DOHH2 (cell line): ENCODE results near the gene TRPM5.
A peak's percentile ranks its signal among the peaks of the same experiment; 100 is the strongest.

Experiments used
- H3F3A ChIP-seq: fragments of 200-600 bp; sonication (generic), shearing (Covaris generic); 2 replicates; pipeline ENCODE4 v1.6.0; 2016; ENCODE audit warnings: antibody characterized with exemption, mild to moderate bottlenecking; ENCODE audit not compliant: control insufficient read depth, insufficient read depth
- H3K27ac ChIP-seq: fragments of 200-600 bp; sonication (generic); 2 replicates; pipeline ENCODE4 v1.5.1; 2014; ENCODE audit warnings: low read depth, mild to moderate bottlenecking, low read length, moderate library complexity
- H3K27me3 ChIP-seq: fragments of 200-600 bp; sonication (generic); 2 replicates; pipeline ENCODE4 v1.6.1; 2014; ENCODE audit warnings: mild to moderate bottlenecking, low read length, mixed read lengths; ENCODE audit not compliant: control insufficient read depth
- H3K36me3 ChIP-seq: fragments of 200-600 bp; sonication (generic); 2 replicates; pipeline ENCODE4 v1.6.1; 2014; ENCODE audit warnings: mild to moderate bottlenecking, low read length, moderate library complexity, mixed read lengths; ENCODE audit not compliant: control insufficient read depth
- H3K4me1 ChIP-seq: fragments of 200-600 bp; sonication (generic); 2 replicates; pipeline ENCODE4 v1.6.1; 2014; ENCODE audit warnings: mild to moderate bottlenecking, low read length, mixed read lengths; ENCODE audit not compliant: control insufficient read depth
- H3K4me2 ChIP-seq: fragments of 200-600 bp; sonication (generic); 2 replicates; pipeline ENCODE4 v1.6.0; 2014; ENCODE audit warnings: mild to moderate bottlenecking, low read length, moderate library complexity
- H3K4me3 ChIP-seq: fragments of 200-600 bp; sonication (generic); 2 replicates; pipeline ENCODE4 v1.5.1; 2014; ENCODE audit warnings: mild to moderate bottlenecking, low read length, mixed read lengths
- H3K79me2 ChIP-seq: fragments of 200-600 bp; sonication (generic); 2 replicates; pipeline ENCODE4 v1.6.1; 2014; ENCODE audit warnings: mild to moderate bottlenecking, low read length, mixed read lengths; ENCODE audit not compliant: control insufficient read depth
- H3K9me2 ChIP-seq: fragments of 200-600 bp; sonication (generic); replicated peaks from 2 replicates; pipeline ENCODE4 v1.6.1; 2014; ENCODE audit warnings: mild to moderate bottlenecking, low read length, mixed read lengths; ENCODE audit not compliant: control insufficient read depth
- H3K9me3 ChIP-seq: fragments of 200-600 bp; sonication (generic); 2 replicates; pipeline ENCODE4 v1.6.1; 2014; ENCODE audit warnings: antibody characterized with exemption, low read length, mixed read lengths; ENCODE audit not compliant: control insufficient read depth, insufficient read depth
- H4K20me1 ChIP-seq: fragments of 200-600 bp; sonication (generic); 2 replicates; pipeline ENCODE4 v1.6.0; 2014; ENCODE audit warnings: low read depth, mild to moderate bottlenecking, antibody characterized with exemption, low read length, moderate library complexity; ENCODE audit not compliant: control insufficient read depth, insufficient read depth
- EZH2phosphoT487 ChIP-seq: fragments of 200-600 bp; sonication (generic); IDR thresholded peaks from 2 replicates; pipeline ENCODE4 v1.6.1; 2017; ENCODE audit warnings: borderline replicate concordance, mild to moderate bottlenecking, antibody characterized with exemption, low read length, moderate library complexity, mixed read lengths
- TF ChIP-seq, protein P1 (sequence below): fragments of 200-600 bp; sonication (generic); IDR thresholded peaks from one replicate; pipeline ENCODE4 v1.5.1; 2014; ENCODE audit warnings: antibody characterized with exemption, mild to moderate bottlenecking, low read depth, low read length; ENCODE audit not compliant: poor library complexity, severe bottlenecking

TRPM5 gene

DNA sequence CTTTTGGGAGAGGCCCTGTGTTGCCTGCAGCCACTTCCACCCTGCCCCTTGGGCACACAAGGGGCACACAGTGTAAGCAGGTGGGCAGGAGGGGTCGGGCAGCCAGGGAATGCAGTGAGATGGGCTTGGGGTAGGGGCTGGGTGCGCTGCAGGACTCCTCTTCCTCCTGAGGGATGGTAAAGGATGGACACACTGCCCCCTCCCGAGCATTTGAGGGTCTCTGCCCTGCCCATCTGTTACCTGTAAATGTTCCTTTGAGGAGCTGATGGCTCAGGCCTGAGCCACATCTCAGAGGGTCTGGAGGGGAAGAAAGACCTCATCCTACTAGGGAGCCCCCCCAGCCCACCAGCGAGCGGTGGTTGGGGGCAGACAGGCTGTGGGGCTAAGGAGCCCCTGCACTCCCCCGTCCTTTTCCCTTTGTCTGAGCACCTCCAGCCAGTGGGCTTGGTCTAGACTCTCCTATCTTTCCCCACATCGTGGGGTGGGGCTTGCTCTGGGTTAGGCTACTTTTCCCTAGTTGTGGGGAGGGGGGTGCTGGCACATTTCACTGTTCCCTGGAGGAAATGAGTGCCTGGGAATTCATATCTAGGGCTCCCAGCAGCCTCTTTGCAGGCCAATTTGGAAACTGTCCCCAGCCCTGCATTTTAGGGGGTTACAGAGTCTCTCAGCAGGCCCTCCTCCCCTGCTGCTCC lies 45.5 kb downstream of the TRPM5 start:
- Histone ChIP-seq H4K20me1 (no peaks in the 10 kb centered on the region), H3K4me3 (peak overlapping the region; percentile 90), H3F3A (peaks cover 28% of the 10 kb centered on the region), H3K4me1 (peaks cover 68% of the 10 kb centered on the region), H3K36me3 (peaks cover 82% of the 10 kb centered on the region), H3K79me2 (peaks cover 50% of the 10 kb centered on the region), H3K27ac (peak overlapping the region; percentile 82), H3K4me2 (peak overlapping the region; percentile 80), H3K27me3 (no peaks in the 10 kb centered on the region), H3K9me3 (no peaks in the 10 kb centered on the region), H3K9me2 (no peaks in the 10 kb centered on the region)
- TF ChIP-seq, protein P1, sequence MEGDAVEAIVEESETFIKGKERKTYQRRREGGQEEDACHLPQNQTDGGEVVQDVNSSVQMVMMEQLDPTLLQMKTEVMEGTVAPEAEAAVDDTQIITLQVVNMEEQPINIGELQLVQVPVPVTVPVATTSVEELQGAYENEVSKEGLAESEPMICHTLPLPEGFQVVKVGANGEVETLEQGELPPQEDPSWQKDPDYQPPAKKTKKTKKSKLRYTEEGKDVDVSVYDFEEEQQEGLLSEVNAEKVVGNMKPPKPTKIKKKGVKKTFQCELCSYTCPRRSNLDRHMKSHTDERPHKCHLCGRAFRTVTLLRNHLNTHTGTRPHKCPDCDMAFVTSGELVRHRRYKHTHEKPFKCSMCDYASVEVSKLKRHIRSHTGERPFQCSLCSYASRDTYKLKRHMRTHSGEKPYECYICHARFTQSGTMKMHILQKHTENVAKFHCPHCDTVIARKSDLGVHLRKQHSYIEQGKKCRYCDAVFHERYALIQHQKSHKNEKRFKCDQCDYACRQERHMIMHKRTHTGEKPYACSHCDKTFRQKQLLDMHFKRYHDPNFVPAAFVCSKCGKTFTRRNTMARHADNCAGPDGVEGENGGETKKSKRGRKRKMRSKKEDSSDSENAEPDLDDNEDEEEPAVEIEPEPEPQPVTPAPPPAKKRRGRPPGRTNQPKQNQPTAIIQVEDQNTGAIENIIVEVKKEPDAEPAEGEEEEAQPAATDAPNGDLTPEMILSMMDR = peak; percentile 68
- no peak for TF ChIP-seq EZH2phosphoT487

DNA sequence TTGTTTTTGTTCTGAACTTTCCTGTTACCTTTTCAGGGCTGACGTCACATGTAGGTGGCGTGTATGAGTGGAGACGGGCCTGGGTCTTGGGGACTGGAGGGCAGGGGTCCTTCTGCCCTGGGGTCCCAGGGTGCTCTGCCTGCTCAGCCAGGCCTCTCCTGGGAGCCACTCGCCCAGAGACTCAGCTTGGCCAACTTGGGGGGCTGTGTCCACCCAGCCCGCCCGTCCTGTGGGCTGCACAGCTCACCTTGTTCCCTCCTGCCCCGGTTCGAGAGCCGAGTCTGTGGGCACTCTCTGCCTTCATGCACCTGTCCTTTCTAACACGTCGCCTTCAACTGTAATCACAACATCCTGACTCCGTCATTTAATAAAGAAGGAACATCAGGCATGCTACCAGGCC lies 47.3 kb downstream of the TRPM5 start:
- no peak overlapping the region for H3K27ac ChIP-seq

DNA sequence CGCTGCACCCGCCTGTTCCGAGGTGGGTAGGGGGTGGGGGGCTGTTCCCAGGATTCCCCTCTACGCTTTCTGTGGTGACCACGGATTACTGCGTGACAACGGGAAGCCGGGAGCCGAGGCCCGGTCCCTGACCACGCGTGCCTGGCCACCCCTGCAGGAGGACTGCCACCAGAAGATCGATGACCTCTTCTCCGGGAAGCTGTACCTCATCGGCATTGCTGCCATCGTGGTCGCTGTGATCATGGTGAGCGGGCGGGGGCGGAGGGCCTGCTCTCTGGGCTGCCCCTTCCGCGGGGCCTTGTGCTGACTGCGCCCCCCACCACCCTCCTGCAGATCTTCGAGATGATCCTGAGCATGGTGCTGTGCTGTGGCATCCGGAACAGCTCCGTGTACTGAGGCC lies 47.8 kb downstream of the TRPM5 start:
- Histone ChIP-seq H3K4me2 (no peak overlapping the region), H3K4me3 (no peak overlapping the region), H4K20me1 (no peaks in the 10 kb centered on the region), H3K9me3 (no peaks in the 10 kb centered on the region), H3K27ac (no peak overlapping the region), H3K27me3 (no peaks in the 10 kb centered on the region), H3K79me2 (peaks cover 61% of the 10 kb centered on the region), H3K9me2 (no peaks in the 10 kb centered on the region), H3K4me1 (peaks cover 83% of the 10 kb centered on the region), H3K36me3 (peaks cover 84% of the 10 kb centered on the region), H3F3A (peaks cover 31% of the 10 kb centered on the region)
- TF ChIP-seq, protein P1 = no peak
- TF ChIP-seq EZH2phosphoT487 = no peak

More for the DNA sequence above, 47.3 kb downstream of the TRPM5 start:
- Histone ChIP-seq H3K4me1 (peaks cover 83% of the 10 kb centered on the region), H4K20me1 (no peaks in the 10 kb centered on the region), H3K4me3 (no peak overlapping the region), H3K36me3 (peaks cover 82% of the 10 kb centered on the region), H3K4me2 (no peak overlapping the region), H3F3A (peaks cover 28% of the 10 kb centered on the region), H3K9me3 (no peaks in the 10 kb centered on the region), H3K79me2 (peaks cover 61% of the 10 kb centered on the region), H3K9me2 (no peaks in the 10 kb centered on the region), H3K27me3 (no peaks in the 10 kb centered on the region)
- no peak for TF ChIP-seq EZH2phosphoT487
- TF ChIP-seq, protein P1 = no peak
